Measurements from ENCODE around the gene LRIF1.

DNA sequence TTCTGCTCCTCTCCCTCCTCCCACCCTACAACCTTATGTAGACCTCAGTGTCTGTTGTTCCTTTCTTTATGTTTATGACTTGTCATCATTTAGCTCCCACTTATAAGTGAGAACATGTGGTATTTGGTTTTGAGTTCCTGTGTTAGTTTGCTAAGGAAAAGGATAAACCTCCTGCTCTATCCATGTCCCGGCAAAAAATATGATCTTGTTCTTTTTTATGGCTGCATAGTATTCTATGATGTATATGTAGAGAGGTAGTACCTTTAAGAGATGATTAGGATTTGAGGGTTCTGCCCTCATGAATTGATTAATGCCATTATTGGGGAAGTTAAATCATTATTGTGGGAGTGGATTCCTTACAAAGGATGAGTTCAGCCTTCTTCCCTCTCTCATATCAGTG, 41.8 kb downstream of the LRIF1 start:
- TF ChIP-seq CTCF (IDR thresholded peaks at IDR 0.05; ENCODE audit: insufficient read depth, low read length, poor library complexity, severe bottlenecking) = no peak
- TF ChIP-seq EZH2phosphoT487 (conservative IDR thresholded peaks at IDR 0.05; ENCODE audit: low read length) = no peak
